Uterus (tissue), 4 donors: ENCODE measurements around the gene MEIOB. TPM values are rescaled to one million over a fixed set of nuclear protein-coding genes. Genes with fewer than 3 reads are reported as not detected.
"Not testable (repeated sequence)": the region's sequence is repeated elsewhere in the genome, so short reads cannot be mapped to it uniquely, and the experiment has no call there.

ENCODE experiments used
- DNase-seq, 2 donors: peaks; one replicate each; pipeline ENCODE4 v3.0.0-alpha.2; 2019 to 2020
- H3K27ac ChIP-seq, 2 donors: fragments of 200-600 bp; sonication (generic); 1 replicate in 1 of 2; 2 replicates in 1 of 2; pipeline ENCODE4 v1.5.1; 2016 to 2018
- H3K27me3 ChIP-seq, 2 donors: fragments of 200-600 bp; sonication (generic); one replicate each; pipeline ENCODE4 v1.5.1; 2018 to 2019; ENCODE audit warnings: control low read depth in 1 of 2
- H3K36me3 ChIP-seq, 2 donors: fragments of 200-600 bp; sonication (generic); one replicate each; pipeline ENCODE4 v1.5.1; 2019; ENCODE audit warnings: control low read depth in 1 of 2
- H3K4me1 ChIP-seq, 2 donors: fragments of 200-600 bp; sonication (generic); one replicate each; pipeline ENCODE4 v1.5.1; 2018 to 2019; ENCODE audit warnings: control low read depth in 1 of 2
- H3K4me3 ChIP-seq, 2 donors: fragments of 200-600 bp; sonication (generic); 1 replicate in 1 of 2; 2 replicates in 1 of 2; pipeline ENCODE4 v1.5.1; 2018 to 2019; ENCODE audit warnings: mild to moderate bottlenecking in 1 of 2
- H3K9me3 ChIP-seq, 2 donors: fragments of 200-600 bp; sonication (generic); one replicate each; pipeline ENCODE4 v1.5.1; 2019; ENCODE audit warnings: control low read depth in 1 of 2
- CTCF ChIP-seq, 4 experiments: fragments of 200-600 bp in 2 of 4; fragments of 450-650 bp in 2 of 4; sonication (generic) in 2 of 4; IDR thresholded peaks; one replicate each; pipeline ENCODE4 v1.5.1; 2016 to 2019; ENCODE audit warnings: antibody characterized with exemption in 4 of 4, mild to moderate bottlenecking in 2 of 4, moderate library complexity in 1 of 4
- POLR2A ChIP-seq, 2 donors: fragments of 450-650 bp; IDR thresholded peaks; one replicate each; pipeline ENCODE4 v1.6.1; 2016; ENCODE audit warnings: antibody characterized with exemption in 2 of 2, mild to moderate bottlenecking in 1 of 2, moderate library complexity in 1 of 2
- intact Hi-C: fragments of 100-400 bp; cut with DNase I; formaldehyde crosslinking; loops from one replicate; pipeline ENCODE4 v1.15.1; 2023; ENCODE audit warnings: low total_unique reads
- total RNA-seq, 4 donors: library from RNA; depleted of rRNA in 3 of 4; stranded (reverse); fragments of >200 nt in 3 of 4; gene quantifications; one replicate each; pipeline versions ENCODE4 v1.1.0 to v1.2.4, GENCODE V29; 2014 to 2023
- donor health status: DM: yes; HTN: yes; CAD: no.

The MEIOB gene
- total RNA-seq, 4 donors from 2014 or later = 0.48 to 0.76 TPM; not detected in 2

GRCh38 chr16:1884155-1884760 is 12.3 kb upstream of the MEIOB start:
- no peaks in the 10 kb centered on the region for H3K4me1 ChIP-seq
- H3K27me3 ChIP-seq = no peaks in the 10 kb centered on the region
- no peak overlapping the region for H3K27ac ChIP-seq
- H3K4me3 ChIP-seq = no peak overlapping the region
- no peak for DNase-seq
- intact Hi-C loops = no loop called here
- TF ChIP-seq POLR2A (IDR thresholded peaks at IDR 0.05) (no peak), CTCF (IDR thresholded peaks at IDR 0.05) (no peak)
- H3K9me3 ChIP-seq = no peaks in the 10 kb centered on the region
- no peaks in the 10 kb centered on the region for H3K36me3 ChIP-seq

GRCh38 chr16:1881172-1881571 is 9.2 kb upstream of the MEIOB start:
- H3K4me3 ChIP-seq, H3K4me1 ChIP-seq, H3K36me3 ChIP-seq, H3K9me3 ChIP-seq, DNase-seq, H3K27me3 ChIP-seq, H3K27ac ChIP-seq, intact Hi-C loops: not testable (repeated sequence)

GRCh38 chr16:1879477-1879876 is 7.5 kb upstream of the MEIOB start:
- intact Hi-C loops = no loop called here
- no peak overlapping the region for H3K27ac ChIP-seq
- no peak for DNase-seq
- H3K36me3 ChIP-seq = no peaks in the 10 kb centered on the region
- H3K9me3 ChIP-seq = no peaks in the 10 kb centered on the region
- no peak overlapping the region for H3K4me3 ChIP-seq
- no peak for TF ChIP-seq CTCF (IDR thresholded peaks at IDR 0.05)
- no peak for TF ChIP-seq POLR2A (IDR thresholded peaks at IDR 0.05)
- no peaks in the 10 kb centered on the region for H3K4me1 ChIP-seq
- no peaks in the 10 kb centered on the region for H3K27me3 ChIP-seq

GRCh38 chr16:1878256-1878655 is 6.3 kb upstream of the MEIOB start:
- Histone ChIP-seq H3K9me3 (no peaks in the 10 kb centered on the region), H3K27me3 (no peaks in the 10 kb centered on the region), H3K27ac (no peak overlapping the region), H3K4me1 (no peaks in the 10 kb centered on the region), H3K4me3 (no peak overlapping the region), H3K36me3 (no peaks in the 10 kb centered on the region)
- intact Hi-C loops = no loop called here
- DNase-seq = no peak
- TF ChIP-seq CTCF (IDR thresholded peaks at IDR 0.05) = no peak
- TF ChIP-seq POLR2A (IDR thresholded peaks at IDR 0.05) = no peak

GRCh38 chr16:1877804-1878203 is 5.8 kb upstream of the MEIOB start:
- Histone ChIP-seq H3K27ac (no peak overlapping the region), H3K27me3 (peaks cover 0 to under 1% of the 10 kb centered on the region in 2 donors), H3K9me3 (no peaks in the 10 kb centered on the region), H3K36me3 (no peaks in the 10 kb centered on the region), H3K4me3 (no peak overlapping the region), H3K4me1 (no peaks in the 10 kb centered on the region)
- intact Hi-C loops = no loop called here
- TF ChIP-seq CTCF (IDR thresholded peaks at IDR 0.05) (no peak), POLR2A (IDR thresholded peaks at IDR 0.05) (no peak)
- DNase-seq = no peak

GRCh38 chr16:1877089-1877488 is 5.1 kb upstream of the MEIOB start:
- Histone ChIP-seq H3K4me1 (peaks cover 0 to under 1% of the 10 kb centered on the region in 2 donors), H3K27ac (no peak overlapping the region), H3K27me3 (peaks cover 5 to 8% of the 10 kb centered on the region in 2 donors), H3K9me3 (no peaks in the 10 kb centered on the region), H3K4me3 (no peak overlapping the region), H3K36me3 (no peaks in the 10 kb centered on the region)
- DNase-seq = no peak
- intact Hi-C loops = no loop called here
- TF ChIP-seq CTCF (IDR thresholded peaks at IDR 0.05) (no peak), POLR2A (IDR thresholded peaks at IDR 0.05) (no peak)
